Measurements from ENCODE around the gene RBM39.
"Not testable (repeated sequence)": the region's sequence is repeated elsewhere in the genome, so short reads cannot be mapped to it uniquely, and the experiment has no call there.

RBM39 gene

DNA sequence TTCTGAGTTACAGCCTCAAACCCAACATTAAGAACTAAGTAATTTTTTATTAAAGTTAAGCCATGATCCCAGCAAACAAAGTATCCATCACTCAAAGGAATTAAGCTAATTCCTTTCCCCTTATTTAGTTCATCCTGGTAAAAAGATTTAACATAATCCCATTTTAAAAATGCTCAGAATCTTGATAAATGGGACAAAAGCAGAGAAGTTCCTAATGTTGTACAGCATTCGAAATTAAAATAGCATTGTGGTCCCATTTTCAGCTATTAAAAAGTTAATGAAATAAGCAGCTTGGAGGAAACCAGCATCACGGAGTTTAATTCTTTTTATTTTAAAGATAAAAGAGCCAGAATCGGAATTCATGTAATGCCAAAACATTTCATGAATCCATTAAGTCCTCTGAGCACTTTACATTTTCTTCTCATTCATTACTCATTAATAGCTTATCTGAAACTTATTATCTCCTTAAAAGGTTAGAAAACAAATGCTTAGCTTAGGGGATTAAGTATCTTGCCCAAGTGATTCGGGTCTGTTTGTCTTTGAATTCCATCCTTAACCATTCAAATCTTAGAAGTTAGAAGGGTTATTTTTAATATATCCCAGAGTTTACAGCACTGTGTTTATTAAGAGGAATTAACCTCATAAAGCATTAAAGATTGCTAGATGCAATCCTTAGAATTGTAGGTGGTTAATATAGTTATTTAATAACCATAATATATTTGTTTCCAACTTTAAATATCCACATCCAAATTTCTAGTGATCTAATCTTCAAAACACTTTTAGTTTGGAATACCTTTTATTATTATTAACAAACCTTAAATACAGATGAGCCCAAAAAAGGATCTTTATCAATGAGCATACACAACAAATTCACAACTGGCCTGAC lies 11.2 kb downstream of the RBM39 start:
- Histone ChIP-seq H3K4me3 (ENCODE audit: low read length) (no peak overlapping the region), H3K9ac (ENCODE audit: low read length) (no peak overlapping the region), H3K27ac (ENCODE audit: low read depth, low read length) (no peak overlapping the region), H3K4me1 (ENCODE audit: control insufficient read depth, insufficient read depth, low read length) (peaks cover 7% of the 10 kb centered on the region), H3K36me3 (ENCODE audit: control insufficient read depth, insufficient read depth, low read length) (peaks cover 50% of the 10 kb centered on the region), H3K27me3 (ENCODE audit: control insufficient read depth, insufficient read depth, low read length) (no peaks in the 10 kb centered on the region)

DNA sequence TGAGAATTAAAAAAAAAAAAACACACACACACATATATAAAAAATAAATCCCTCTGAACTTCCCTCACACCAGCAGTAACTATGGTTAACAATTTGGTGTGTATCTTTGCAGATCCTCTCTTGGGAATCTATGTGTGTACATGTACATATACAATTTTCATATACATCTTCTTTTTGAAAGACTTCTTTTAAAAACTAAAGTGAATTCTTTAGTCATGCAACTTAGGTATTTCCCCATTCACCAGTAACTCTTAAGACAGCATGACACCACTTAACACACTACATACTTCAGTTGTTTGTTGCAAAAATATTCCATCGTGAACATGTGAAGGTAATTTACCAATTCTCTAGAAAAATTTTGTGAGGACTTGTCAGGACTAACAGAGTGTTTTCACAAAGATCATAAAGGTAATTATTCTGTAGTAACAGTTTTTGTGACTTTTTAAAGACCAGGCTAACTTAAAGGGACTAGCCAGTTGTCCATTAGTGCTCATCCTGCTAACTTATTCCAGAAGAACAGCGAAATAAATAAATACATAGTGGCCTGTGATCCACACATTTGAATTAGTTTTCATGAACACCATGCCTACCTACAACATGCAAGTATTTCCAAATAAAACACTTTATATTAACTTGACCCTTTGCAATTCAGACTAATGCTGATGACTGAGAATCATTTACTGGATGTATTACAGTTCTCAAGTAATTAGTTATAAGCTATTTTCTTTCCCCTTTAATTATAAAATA lies 12.1 kb downstream of the RBM39 start:
- Histone ChIP-seq H3K27me3 (ENCODE audit: control insufficient read depth, insufficient read depth, low read length) (no peaks in the 10 kb centered on the region), H3K36me3 (ENCODE audit: control insufficient read depth, insufficient read depth, low read length) (peaks cover 56% of the 10 kb centered on the region), H3K9ac (ENCODE audit: low read length) (no peak overlapping the region), H3K27ac (ENCODE audit: low read depth, low read length) (no peak overlapping the region), H3K4me1 (ENCODE audit: control insufficient read depth, insufficient read depth, low read length) (peaks cover 5% of the 10 kb centered on the region), H3K4me3 (ENCODE audit: low read length) (no peak overlapping the region)

DNA sequence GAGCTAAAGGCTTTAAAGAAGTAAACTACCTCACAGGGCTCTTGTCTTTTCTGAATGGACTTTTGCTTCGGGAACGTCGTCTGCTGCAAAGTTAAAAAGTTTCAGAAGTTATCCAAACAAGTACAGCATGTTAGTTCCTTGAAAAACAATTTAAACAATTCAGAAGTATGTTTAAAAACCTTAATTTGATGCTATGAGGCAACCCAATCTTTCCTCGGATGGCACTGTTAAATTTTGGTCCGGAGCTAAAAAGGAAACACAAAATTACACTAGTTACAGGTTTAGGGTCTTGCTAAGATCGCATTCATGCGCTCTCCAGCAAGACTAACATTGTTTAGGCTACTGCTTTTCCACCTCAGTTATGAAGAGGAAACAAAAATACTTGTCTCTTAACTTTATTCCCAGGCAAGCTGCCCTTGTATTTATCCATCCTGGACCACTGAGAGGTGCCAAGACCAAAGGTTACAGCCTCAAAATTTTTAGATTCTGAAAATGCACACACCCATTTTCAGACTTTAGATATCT lies 12.7 kb downstream of the RBM39 start:
- Histone ChIP-seq H3K4me1 (ENCODE audit: control insufficient read depth, insufficient read depth, low read length) (peaks cover 5% of the 10 kb centered on the region), H3K27ac (ENCODE audit: low read depth, low read length) (no peak overlapping the region), H3K36me3 (ENCODE audit: control insufficient read depth, insufficient read depth, low read length) (peaks cover 58% of the 10 kb centered on the region), H3K4me3 (ENCODE audit: low read length) (no peak overlapping the region), H3K9ac (ENCODE audit: low read length) (no peak overlapping the region), H3K27me3 (ENCODE audit: control insufficient read depth, insufficient read depth, low read length) (no peaks in the 10 kb centered on the region)

DNA sequence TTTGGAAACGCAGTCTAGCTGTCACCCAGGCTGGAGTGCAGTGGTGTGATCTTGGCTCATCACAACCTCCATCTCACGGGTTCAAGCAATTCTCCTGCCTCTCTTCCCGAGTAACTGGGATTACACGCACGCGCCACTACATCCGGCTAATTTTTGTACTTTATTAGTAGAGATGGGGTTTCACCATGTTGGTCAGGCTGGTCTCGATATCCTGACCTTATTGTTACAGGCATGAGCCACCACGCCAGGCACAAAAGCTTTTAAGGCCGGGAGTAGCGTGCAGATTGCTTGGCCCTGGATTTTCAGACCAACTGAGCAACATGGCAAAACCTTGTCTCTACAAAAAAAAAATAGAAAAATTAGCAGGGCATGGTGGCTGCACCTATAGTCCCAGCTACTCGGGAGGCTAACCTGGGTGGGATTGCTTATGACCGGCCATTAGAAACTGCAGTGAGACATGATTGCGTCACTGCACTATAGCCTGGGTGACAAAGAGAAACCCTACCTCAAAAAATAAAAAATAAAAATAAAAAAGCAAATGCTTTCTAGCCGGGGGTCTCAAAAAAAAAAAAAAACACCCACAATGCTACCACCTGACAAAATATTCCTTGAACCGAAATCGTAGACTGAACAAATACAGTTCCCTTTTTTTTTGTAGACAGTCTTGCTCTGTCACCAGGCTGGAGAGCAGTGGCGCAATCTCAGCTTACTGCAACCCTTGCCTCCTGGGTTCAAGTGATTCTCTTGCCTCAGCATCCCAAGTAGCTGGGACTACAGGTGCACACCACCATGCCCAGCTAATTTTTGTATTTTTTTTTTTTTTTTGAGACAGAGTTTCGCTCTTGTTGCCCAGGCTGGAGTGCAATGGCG lies 15.0 kb downstream of the RBM39 start:
- H3K36me3 ChIP-seq (ENCODE audit: control insufficient read depth, insufficient read depth, low read length), result peaks cover 54% of the 10 kb centered on the region

DNA sequence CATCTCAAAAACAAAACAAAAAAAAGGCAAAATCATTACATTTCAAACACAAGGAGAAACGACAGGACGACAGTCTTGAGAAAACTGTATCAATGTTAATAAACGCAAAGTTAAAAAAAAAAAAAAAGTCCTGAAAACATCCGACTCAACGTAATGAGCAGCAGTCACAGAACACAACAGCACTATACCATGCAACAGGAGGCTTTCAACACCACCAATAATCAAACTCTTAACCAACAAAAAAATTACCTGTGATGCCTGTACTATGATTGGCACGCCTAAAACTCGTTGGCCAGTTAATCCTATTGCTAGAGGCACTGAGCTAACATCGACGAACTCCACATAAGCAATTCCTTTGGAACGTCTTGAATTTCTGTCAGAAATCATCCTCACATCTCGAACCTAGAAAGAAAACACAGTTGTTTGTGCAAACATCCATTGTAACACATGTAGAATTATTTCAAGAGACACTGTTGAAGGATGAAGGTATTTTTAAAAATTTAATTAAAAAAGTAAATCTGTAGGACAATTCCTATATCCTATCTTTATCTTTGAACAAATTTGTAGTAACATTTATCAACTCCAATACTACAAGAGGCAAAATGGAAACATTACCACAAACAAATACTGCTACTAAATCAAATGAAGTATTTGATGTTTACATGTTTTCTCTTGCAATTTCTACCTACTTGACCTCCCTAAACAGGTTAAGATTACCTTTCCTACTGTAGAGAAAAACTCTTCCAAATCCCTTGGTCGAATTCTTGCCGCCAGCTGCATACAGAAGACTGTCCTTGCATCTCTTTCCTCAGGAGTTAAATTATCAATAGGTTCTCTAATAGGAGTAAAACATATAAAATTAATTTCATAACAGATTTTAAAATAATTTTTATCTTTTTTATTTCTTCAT lies 17.5 kb downstream of the RBM39 start:
- Histone ChIP-seq H3K9ac (ENCODE audit: low read length) (no peak overlapping the region), H3K36me3 (ENCODE audit: control insufficient read depth, insufficient read depth, low read length) (peaks cover 58% of the 10 kb centered on the region), H3K4me3 (ENCODE audit: low read length) (no peak overlapping the region), H3K27me3 (ENCODE audit: control insufficient read depth, insufficient read depth, low read length) (no peaks in the 10 kb centered on the region), H3K27ac (ENCODE audit: low read depth, low read length) (no peak overlapping the region), H3K4me1 (ENCODE audit: control insufficient read depth, insufficient read depth, low read length) (no peaks in the 10 kb centered on the region)

More for the DNA sequence above, 15.0 kb downstream of the RBM39 start:
- no peak overlapping the region for H3K9ac ChIP-seq (ENCODE audit: low read length)
- no peak overlapping the region for H3K4me3 ChIP-seq (ENCODE audit: low read length)
- no peaks in the 10 kb centered on the region for H3K27me3 ChIP-seq (ENCODE audit: control insufficient read depth, insufficient read depth, low read length)
- H3K4me1 ChIP-seq (ENCODE audit: control insufficient read depth, insufficient read depth, low read length), result peaks cover 5% of the 10 kb centered on the region
- no peak overlapping the region for H3K27ac ChIP-seq (ENCODE audit: low read depth, low read length)

DNA sequence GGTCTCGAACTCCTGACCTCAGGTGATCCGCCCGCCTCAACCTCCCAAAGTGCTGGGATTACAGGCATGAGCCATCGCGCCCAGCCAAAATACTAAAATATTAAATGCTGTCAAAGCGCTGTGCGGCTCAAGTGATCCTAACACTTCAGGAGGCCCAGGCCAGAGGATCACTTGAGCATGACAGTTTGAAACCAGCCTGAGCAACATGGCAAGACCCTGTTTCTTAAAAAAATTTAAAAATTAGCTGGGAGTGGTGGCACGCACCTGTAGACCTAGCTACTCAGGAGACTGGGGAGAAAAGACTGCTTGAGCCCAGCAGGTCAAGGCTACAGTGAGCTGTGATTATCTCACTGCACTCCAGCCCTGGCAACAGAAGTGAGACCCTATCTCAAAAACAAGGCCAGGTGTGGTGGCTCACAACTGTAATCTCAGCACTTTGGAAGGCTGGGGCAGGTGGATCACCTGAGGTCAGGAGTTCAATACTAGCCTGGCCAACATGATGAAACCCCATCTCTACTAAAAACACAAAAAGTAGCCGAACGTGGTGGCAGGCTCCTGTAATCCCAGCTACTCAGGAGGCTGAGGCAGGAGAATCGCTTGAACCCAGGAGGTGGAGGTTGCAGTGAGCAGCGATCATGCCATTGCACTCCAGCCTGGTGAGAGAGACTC lies 18.3 kb downstream of the RBM39 start:
- not testable (repeated sequence) for H3K4me3 ChIP-seq (ENCODE audit: low read length); H3K27me3 ChIP-seq (ENCODE audit: control insufficient read depth, insufficient read depth, low read length); H3K27ac ChIP-seq (ENCODE audit: low read depth, low read length); H3K9ac ChIP-seq (ENCODE audit: low read length); H3K4me1 ChIP-seq (ENCODE audit: control insufficient read depth, insufficient read depth, low read length)
- H3K36me3 ChIP-seq (ENCODE audit: control insufficient read depth, insufficient read depth, low read length), result peaks cover 61% of the 10 kb centered on the region

DNA sequence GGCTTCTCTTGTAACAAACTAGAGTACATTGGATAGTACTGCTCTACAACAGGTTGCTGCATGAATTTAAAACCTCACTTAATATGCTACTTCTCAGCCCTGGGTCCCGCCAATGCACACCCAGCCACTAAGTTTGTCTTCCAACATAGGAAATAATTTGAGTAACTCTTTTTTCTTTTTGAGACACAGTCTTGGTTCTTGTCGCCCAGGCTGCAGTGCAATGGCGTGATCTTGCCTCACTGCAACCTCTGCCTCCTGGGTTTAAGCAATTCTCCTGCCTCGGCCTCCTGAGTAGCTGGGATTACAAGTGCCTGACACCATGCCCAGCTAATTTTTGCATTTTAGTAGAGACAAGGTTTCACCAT lies 18.8 kb downstream of the RBM39 start:
- not testable (repeated sequence) for H3K9ac ChIP-seq (ENCODE audit: low read length); H3K4me1 ChIP-seq (ENCODE audit: control insufficient read depth, insufficient read depth, low read length); H3K4me3 ChIP-seq (ENCODE audit: low read length); H3K27me3 ChIP-seq (ENCODE audit: control insufficient read depth, insufficient read depth, low read length); H3K27ac ChIP-seq (ENCODE audit: low read depth, low read length)
- H3K36me3 ChIP-seq (ENCODE audit: control insufficient read depth, insufficient read depth, low read length), result peaks cover 61% of the 10 kb centered on the region

DNA sequence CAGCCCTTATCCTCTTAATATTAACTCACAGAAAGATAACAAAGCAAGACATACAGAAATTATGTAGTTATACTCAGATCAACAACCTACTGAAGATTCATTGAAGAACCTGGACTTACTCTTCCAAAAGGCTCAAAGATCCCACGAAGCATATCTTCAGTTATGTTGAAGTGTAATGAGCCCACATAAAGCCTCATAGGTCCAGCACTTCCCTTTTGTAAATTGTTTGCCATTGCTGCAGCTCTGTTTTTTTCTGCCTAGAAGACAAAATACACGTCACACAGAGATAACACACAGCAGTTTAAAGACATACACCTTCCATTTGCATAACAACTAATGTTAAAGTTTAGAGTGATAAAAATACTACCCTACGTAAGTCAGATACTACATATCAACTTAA lies 20.4 kb downstream of the RBM39 start:
- H3K9ac ChIP-seq (ENCODE audit: low read length), result no peak overlapping the region
- no peak overlapping the region for H3K27ac ChIP-seq (ENCODE audit: low read depth, low read length)
- H3K4me1 ChIP-seq (ENCODE audit: control insufficient read depth, insufficient read depth, low read length), result no peaks in the 10 kb centered on the region
- no peak overlapping the region for H3K4me3 ChIP-seq (ENCODE audit: low read length)
- no peaks in the 10 kb centered on the region for H3K27me3 ChIP-seq (ENCODE audit: control insufficient read depth, insufficient read depth, low read length)
- H3K36me3 ChIP-seq (ENCODE audit: control insufficient read depth, insufficient read depth, low read length), result peaks cover 63% of the 10 kb centered on the region

- no peaks in the 10 kb centered on the region for H3K27me3 ChIP-seq (ENCODE audit: control insufficient read depth, insufficient read depth, low read length)
- peaks cover 66% of the 10 kb centered on the region for H3K36me3 ChIP-seq (ENCODE audit: control insufficient read depth, insufficient read depth, low read length)
- no peak overlapping the region for H3K9ac ChIP-seq (ENCODE audit: low read length)
- no peak overlapping the region for H3K4me3 ChIP-seq (ENCODE audit: low read length)
- no peaks in the 10 kb centered on the region for H3K4me1 ChIP-seq (ENCODE audit: control insufficient read depth, insufficient read depth, low read length)
- H3K27ac ChIP-seq (ENCODE audit: low read depth, low read length), result no peak overlapping the region
These were observed 20.8 kb downstream of the RBM39 start for GRCh38 chr20:35721219-35721618.

GRCh38 chr20:35720165-35721123 lies 21.6 kb downstream of the RBM39 start:
- Histone ChIP-seq H3K27ac (ENCODE audit: low read depth, low read length) (no peak overlapping the region), H3K27me3 (ENCODE audit: control insufficient read depth, insufficient read depth, low read length) (no peaks in the 10 kb centered on the region), H3K36me3 (ENCODE audit: control insufficient read depth, insufficient read depth, low read length) (peaks cover 63% of the 10 kb centered on the region), H3K4me1 (ENCODE audit: control insufficient read depth, insufficient read depth, low read length) (no peaks in the 10 kb centered on the region), H3K4me3 (ENCODE audit: low read length) (no peak overlapping the region), H3K9ac (ENCODE audit: low read length) (no peak overlapping the region)

All from rectal smooth muscle tissue (tissue), 1 donor.